Caco-2 (cell line): Measurements from ENCODE around the gene PLEKHA6. TPM values are rescaled to one million over a fixed set of nuclear protein-coding genes. Genes with fewer than 3 reads are reported as not detected.

ENCODE experiments used
- BruUV-seq: library from RNA; stranded (reverse); fragments of 400-500 nt; replicated peaks from 2 replicates; lab custom pipeline; 2021; lab: Mats Ljungman, UMichigan
- CTCF ChIA-PET: fragments of 300-600 bp; sonication (Branson Sonifier 250); formaldehyde crosslinking; loops from one replicate; lab custom pipeline; 2022; ENCODE audit warnings: antibody characterized with exemption; lab: Charles Lee
- POLR2A ChIA-PET: fragments of 300-600 bp; sonication (Branson Sonifier 250); formaldehyde crosslinking; loops from one replicate; lab custom pipeline; 2022; ENCODE audit warnings: antibody characterized with exemption; lab: Charles Lee
- DNase-seq, 2 experiments: peaks; one replicate each; pipeline versions ENCODE4 v3.0.0 to v3.0.0-alpha.2; 2020 to 2022
- H3K27me3 ChIP-seq: replicated peaks from 2 replicates; pipeline ENCODE4 v1.6.0; 2011; ENCODE audit warnings: low read length; ENCODE audit not compliant: control insufficient read depth, insufficient read depth
- H3K36me3 ChIP-seq: 2 replicates; pipeline ENCODE4 v1.5.1; 2011; ENCODE audit warnings: low read length; ENCODE audit not compliant: control insufficient read depth, insufficient read depth
- H3K4me1 ChIP-seq: fragments of 250-450 bp; sonication (Bioruptor Pico); 2 replicates; pipeline ENCODE4 v1.5.1; 2020; ENCODE audit warnings: mild to moderate bottlenecking
- H3K4me3 ChIP-seq: 2 replicates; pipeline ENCODE4 v1.5.1; 2011; ENCODE audit warnings: low read depth, mild to moderate bottlenecking, control low read depth, low read length
- H3K9me3 ChIP-seq: fragments of 250-450 bp; sonication (Bioruptor Pico); 2 replicates; pipeline ENCODE4 v1.5.1; 2020; ENCODE audit warnings: mild to moderate bottlenecking, moderate library complexity
- H3K27ac Mint-ChIP-seq: one replicate; pipeline ENCODE4 v1.8.0; 2022; ENCODE audit warnings: mixed read lengths; ENCODE audit not compliant: unreplicated experiment
- H3K27me3 Mint-ChIP-seq: one replicate; pipeline ENCODE4 v1.8.0; 2022; ENCODE audit warnings: mixed read lengths; ENCODE audit not compliant: insufficient read depth, unreplicated experiment
- H3K36me3 Mint-ChIP-seq: one replicate; pipeline ENCODE4 v1.8.0; 2022; ENCODE audit warnings: mild to moderate bottlenecking, mixed read lengths; ENCODE audit not compliant: insufficient read depth, unreplicated experiment
- H3K4me1 Mint-ChIP-seq: one replicate; pipeline ENCODE4 v1.8.0; 2022; ENCODE audit warnings: low read depth, mixed read lengths; ENCODE audit not compliant: unreplicated experiment
- H3K4me3 Mint-ChIP-seq: one replicate; pipeline ENCODE4 v1.8.0; 2022; ENCODE audit warnings: mild to moderate bottlenecking, moderate library complexity, mixed read lengths; ENCODE audit not compliant: unreplicated experiment
- H3K9me3 Mint-ChIP-seq: one replicate; pipeline ENCODE4 v1.8.0; 2022; ENCODE audit warnings: mixed read lengths; ENCODE audit not compliant: unreplicated experiment
- CTCF ChIP-seq, 2 experiments: fragments of 200-600 bp in 1 of 2; IDR thresholded peaks; 1 replicate in 1 of 2; 2 replicates in 1 of 2; pipeline versions ENCODE4 v1.5.1 to v1.8.0; 2011 to 2022; ENCODE audit warnings: antibody characterized with exemption in 1 of 2, control low read depth in 1 of 2, inconsistent platforms in 1 of 2, low read depth in 1 of 2, low read length in 1 of 2, mild to moderate bottlenecking in 1 of 2, moderate library complexity in 1 of 2; ENCODE audit not compliant: insufficient read depth in 1 of 2, severe bottlenecking in 1 of 2, unreplicated experiment in 1 of 2
- intact Hi-C: fragments of 100-400 bp; cut with micrococcal nuclease; formaldehyde crosslinking; loops from one replicate; pipeline ENCODE4 v1.10.0; 2022; ENCODE audit not compliant: unreplicated experiment
- total RNA-seq: library from RNA; stranded (reverse); gene quantifications from 2 replicates; pipeline ENCODE4 v1.2.3, GENCODE V29; 2022

Gene PLEKHA6
- total RNA-seq, 1 experiment from 2014 or later = 18.8 TPM

GRCh38 chr1:204402391-204402790, 42.7 kb upstream of the PLEKHA6 start:
- H3K4me1 ChIP-seq = peaks cover 4% of the 10 kb centered on the region; the same call in 1 of the 2 replicates
- ChIA-PET POLR2A (no interaction called here), CTCF (no interaction called here)
- Mint-ChIP-seq H3K27ac (no peak overlapping the region), H3K4me3 (no peak overlapping the region), H3K4me1 (peaks cover 10% of the 10 kb centered on the region), H3K27me3 (no peaks in the 10 kb centered on the region), H3K36me3 (peaks cover 76% of the 10 kb centered on the region), H3K9me3 (no peaks in the 10 kb centered on the region)
- intact Hi-C loops = no loop called here
- no peaks in the 10 kb centered on the region for H3K9me3 ChIP-seq
- TF ChIP-seq CTCF (IDR thresholded peaks at IDR 0.05; ENCODE audit: insufficient read depth in 1 of 2, low read depth in 1 of 2, low read length in 1 of 2, severe bottlenecking in 1 of 2, unreplicated experiment in 1 of 2) = no peak
- no peaks in the 10 kb centered on the region for H3K27me3 ChIP-seq
- H3K4me3 ChIP-seq = no peak overlapping the region
- BruUV-seq = no TSS peak
- DNase-seq = no peak
- H3K36me3 ChIP-seq = no peaks in the 10 kb centered on the region; the same call in 1 of the 2 replicates

GRCh38 chr1:204401730-204402129, 42.0 kb upstream of the PLEKHA6 start:
- CTCF ChIA-PET = no interaction called here
- BruUV-seq = no TSS peak
- H3K36me3 ChIP-seq = no peaks in the 10 kb centered on the region; the same call in 1 of the 2 replicates

GRCh38 chr1:204400882-204401510, 41.3 kb upstream of the PLEKHA6 start:
- H3K27ac Mint-ChIP-seq = peak overlapping the region; percentile 39
- no peaks in the 10 kb centered on the region for H3K27me3 ChIP-seq
- no peak for DNase-seq
- peaks cover 10% of the 10 kb centered on the region for H3K4me1 Mint-ChIP-seq
- POLR2A ChIA-PET = no interaction called here
- intact Hi-C loops = no loop called here
- H3K36me3 ChIP-seq = no peaks in the 10 kb centered on the region; the same call in 1 of the 2 replicates
- CTCF ChIA-PET = interaction anchor here (0.6 kb wide), 1 partner anchor 21 kb away, joined by 3 read pairs; no protein-coding TSS in a partner anchor
- peaks cover 66% of the 10 kb centered on the region for H3K36me3 Mint-ChIP-seq
- no peaks in the 10 kb centered on the region; the same call in 1 of the 2 replicates for H3K4me1 ChIP-seq
- no peaks in the 10 kb centered on the region for H3K27me3 Mint-ChIP-seq
- H3K4me3 Mint-ChIP-seq = no peak overlapping the region
- H3K9me3 ChIP-seq = no peaks in the 10 kb centered on the region
- no peak for TF ChIP-seq CTCF (IDR thresholded peaks at IDR 0.05; ENCODE audit: insufficient read depth in 1 of 2, low read depth in 1 of 2, low read length in 1 of 2, severe bottlenecking in 1 of 2, unreplicated experiment in 1 of 2)
- no TSS peak for BruUV-seq
- H3K4me3 ChIP-seq = no peak overlapping the region
- H3K9me3 Mint-ChIP-seq = no peaks in the 10 kb centered on the region

More at GRCh38 chr1:204401730-204402129, 42.0 kb upstream of the PLEKHA6 start:
- H3K27me3 ChIP-seq = no peaks in the 10 kb centered on the region
- H3K4me3 ChIP-seq = no peak overlapping the region
- intact Hi-C loops = no loop called here
- TF ChIP-seq CTCF (IDR thresholded peaks at IDR 0.05; ENCODE audit: insufficient read depth in 1 of 2, low read depth in 1 of 2, low read length in 1 of 2, severe bottlenecking in 1 of 2, unreplicated experiment in 1 of 2) = no peak
- no peaks in the 10 kb centered on the region for H3K9me3 ChIP-seq
- Mint-ChIP-seq H3K9me3 (no peaks in the 10 kb centered on the region), H3K4me1 (peaks cover 10% of the 10 kb centered on the region), H3K27me3 (no peaks in the 10 kb centered on the region), H3K27ac (no peak overlapping the region), H3K4me3 (no peak overlapping the region), H3K36me3 (peaks cover 69% of the 10 kb centered on the region)
- no peak for DNase-seq
- no peaks in the 10 kb centered on the region; the same call in 1 of the 2 replicates for H3K4me1 ChIP-seq
- POLR2A ChIA-PET = no interaction called here
